Prostate gland (tissue), 2 donors: ENCODE data around the gene RNF123.

Source experiments
- CTCF ChIP-seq, 4 experiments: fragments of 200-600 bp in 2 of 4; fragments of 450-650 bp in 2 of 4; sonication (generic) in 2 of 4; IDR thresholded peaks; 1 replicate in 3 of 4; 2 replicates in 1 of 4; pipeline ENCODE4 v1.5.1; 2016 to 2019; ENCODE audit warnings: antibody characterized with exemption in 4 of 4, mild to moderate bottlenecking in 2 of 4, moderate library complexity in 2 of 4
- POLR2A ChIP-seq: fragments of 450-650 bp; IDR thresholded peaks from one replicate; pipeline ENCODE4 v1.6.1; 2016; ENCODE audit warnings: antibody characterized with exemption, mild to moderate bottlenecking

DNA sequence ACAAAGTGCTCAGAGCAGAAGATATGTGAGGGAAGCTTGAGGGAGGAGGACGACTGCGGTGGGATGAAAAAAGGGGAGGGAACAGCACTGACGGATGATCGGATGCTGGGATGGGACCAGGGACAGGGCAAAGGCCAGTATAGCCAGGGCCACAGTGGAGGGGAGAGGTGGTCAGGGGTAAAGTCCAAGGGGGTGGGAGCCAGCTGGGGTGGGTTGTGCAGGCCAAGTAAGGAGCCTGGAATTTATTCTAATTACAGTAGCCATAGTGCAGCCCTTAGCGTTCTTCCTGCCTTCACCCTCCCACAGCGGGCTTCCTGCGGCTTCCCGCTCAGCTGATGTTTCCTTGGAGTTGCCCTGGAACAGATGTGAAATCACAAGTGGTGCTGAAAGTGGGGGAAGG lies 22.8 kb upstream of the RNF123 start:
- no peak for TF ChIP-seq CTCF (IDR thresholded peaks at IDR 0.05)
- no peak for TF ChIP-seq POLR2A
